GM12891 (cell line): Measurements from ENCODE around the gene RGS16.

Experiments used
- POLR2A ChIP-seq: IDR thresholded peaks from 2 replicates; pipeline ENCODE4 v1.6.1; 2011; ENCODE audit warnings: low read depth, low read length, control low read depth
- POLR2AphosphoS5 ChIP-seq: IDR thresholded peaks from 2 replicates; pipeline ENCODE4 v1.6.1; 2011; ENCODE audit warnings: low read depth, low read length, control low read depth
- SPI1 ChIP-seq: IDR thresholded peaks from 2 replicates; pipeline ENCODE4 v1.6.1; 2011; ENCODE audit warnings: low read depth, low read length, control low read depth

- TF ChIP-seq POLR2A: no peak
- TF ChIP-seq POLR2AphosphoS5: no peak
- no peak for TF ChIP-seq SPI1
Measured at GRCh38 chr1:182621906-182622305, 17.7 kb upstream of the RGS16 start.
